Astrocyte (in vitro differentiated cells and primary cell): ENCODE data around the gene MXRA7. TPM values are rescaled to one million over a fixed set of nuclear protein-coding genes. Genes with fewer than 3 reads are reported as not detected.

ENCODE experiments used
- DNase-seq: peaks from one replicate; pipeline ENCODE4 v3.0.0-alpha.2; 2010; ENCODE audit warnings: low read depth
- FAIRE-seq: peaks from 2 replicates; lab custom pipeline; 2011; peaks lifted over from hg19 to GRCh38; lab: Jason Lieb, UNC
- H2AFZ ChIP-seq: 2 replicates; pipeline ENCODE4 v1.6.0; 2012; ENCODE audit warnings: low read depth, low read length, inconsistent platforms
- H3K27ac ChIP-seq: 2 replicates; pipeline ENCODE4 v1.5.1; 2011; ENCODE audit warnings: low read depth, low read length, inconsistent platforms
- H3K27me3 ChIP-seq: 2 replicates; pipeline ENCODE4 v1.6.0; 2011; ENCODE audit warnings: low read length, inconsistent platforms; ENCODE audit not compliant: insufficient read depth
- H3K36me3 ChIP-seq: 2 replicates; pipeline ENCODE4 v1.5.1; 2011; ENCODE audit warnings: low read length, inconsistent platforms; ENCODE audit not compliant: insufficient read depth
- H3K4me1 ChIP-seq: 2 replicates; pipeline ENCODE4 v1.5.1; 2011; ENCODE audit warnings: low read length, inconsistent platforms; ENCODE audit not compliant: insufficient read depth
- H3K4me2 ChIP-seq: 2 replicates; pipeline ENCODE4 v1.6.0; 2012; ENCODE audit warnings: low read length, inconsistent platforms
- H3K4me3 ChIP-seq: 2 replicates; pipeline ENCODE4 v1.5.1; 2011; ENCODE audit warnings: low read depth, mild to moderate bottlenecking, low read length, inconsistent platforms; ENCODE audit not compliant: insufficient read depth
- H3K79me2 ChIP-seq: 2 replicates; pipeline ENCODE4 v1.6.0; 2012; ENCODE audit warnings: mild to moderate bottlenecking, low read length, inconsistent platforms; ENCODE audit not compliant: insufficient read depth
- H3K9ac ChIP-seq: 2 replicates; pipeline ENCODE4 v1.6.0; 2012; ENCODE audit warnings: mild to moderate bottlenecking, low read length, inconsistent platforms
- H3K9me3 ChIP-seq: 2 replicates; pipeline ENCODE4 v1.5.1; 2012; ENCODE audit warnings: low read depth, mild to moderate bottlenecking, low read length, inconsistent platforms; ENCODE audit not compliant: insufficient read depth
- H4K20me1 ChIP-seq: 2 replicates; pipeline ENCODE4 v1.6.0; 2012; ENCODE audit warnings: low read length, inconsistent platforms; ENCODE audit not compliant: insufficient read depth
- H3K27ac Mint-ChIP-seq: one replicate; pipeline ENCODE4 v1.8.0; 2021; ENCODE audit warnings: mild to moderate bottlenecking, mixed read lengths; ENCODE audit not compliant: unreplicated experiment
- H3K27me3 Mint-ChIP-seq: one replicate; pipeline ENCODE4 v1.8.0; 2021; ENCODE audit warnings: low read depth, mixed read lengths; ENCODE audit not compliant: unreplicated experiment
- H3K36me3 Mint-ChIP-seq: one replicate; pipeline ENCODE4 v1.8.0; 2021; ENCODE audit warnings: low read depth, mixed read lengths; ENCODE audit not compliant: unreplicated experiment
- H3K4me1 Mint-ChIP-seq: one replicate; pipeline ENCODE4 v1.8.0; 2021; ENCODE audit warnings: low read depth, mixed read lengths; ENCODE audit not compliant: unreplicated experiment
- H3K4me3 Mint-ChIP-seq: one replicate; pipeline ENCODE4 v1.8.0; 2021; ENCODE audit warnings: mild to moderate bottlenecking, moderate library complexity, mixed read lengths; ENCODE audit not compliant: unreplicated experiment
- H3K9me3 Mint-ChIP-seq: one replicate; pipeline ENCODE4 v1.8.0; 2021; ENCODE audit warnings: mild to moderate bottlenecking, mixed read lengths; ENCODE audit not compliant: unreplicated experiment
- EZH2 ChIP-seq: IDR thresholded peaks from 2 replicates; pipeline ENCODE4 v1.6.1; 2012; ENCODE audit warnings: mild to moderate bottlenecking, low read length, inconsistent platforms; ENCODE audit not compliant: insufficient read depth
- total RNA-seq: library from RNA; stranded (reverse); gene quantifications from 2 replicates; pipeline ENCODE4 v1.2.1, GENCODE V29; 2021
- TF ChIP-seq, protein P1 (sequence below): IDR thresholded peaks from 2 replicates; pipeline ENCODE4 v1.5.1; 2011; ENCODE audit warnings: low read depth, mild to moderate bottlenecking, inconsistent platforms, low read length, moderate library complexity; ENCODE audit not compliant: insufficient read depth

Gene MXRA7
- total RNA-seq, 1 donor from 2014 or later = 177 TPM

DNA sequence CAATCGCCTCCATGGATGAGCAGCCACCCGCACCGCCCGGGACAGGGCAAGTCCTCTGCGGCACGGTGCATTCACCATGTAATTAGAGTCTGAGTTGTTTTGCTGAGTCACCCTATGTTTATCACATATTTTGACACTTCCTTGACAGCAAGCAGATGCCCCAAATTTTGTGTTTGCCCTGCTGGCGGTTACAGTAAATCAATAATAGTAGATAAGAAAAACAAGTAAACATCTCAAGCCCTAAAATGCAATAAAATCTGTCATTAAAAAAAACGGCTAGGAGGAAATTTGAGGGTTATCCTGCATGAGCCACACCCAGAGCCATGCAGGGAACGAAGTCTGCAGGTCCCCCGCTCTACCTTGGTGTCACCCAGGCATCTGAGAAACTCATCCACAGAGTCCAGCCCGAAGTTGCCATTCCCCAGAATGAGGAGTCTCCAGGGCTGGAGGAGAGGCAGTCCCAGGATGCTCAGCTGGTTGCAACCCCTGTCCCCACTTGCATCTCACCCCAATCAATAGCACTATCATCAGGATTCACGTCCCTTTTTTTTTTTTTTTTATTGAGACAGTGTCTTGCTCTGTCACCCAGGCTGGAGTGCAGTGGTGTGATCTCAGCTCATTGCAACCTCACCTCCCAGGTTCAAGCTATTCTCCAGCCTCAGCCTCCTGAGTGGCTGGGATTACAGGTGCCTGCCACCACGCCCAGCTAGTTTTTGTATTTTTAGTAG lies 50.7 kb downstream of the MXRA7 start:
- H2AFZ ChIP-seq = no peak overlapping the region
- H3K36me3 ChIP-seq = no peaks in the 10 kb centered on the region
- Mint-ChIP-seq H3K4me1 (no peaks in the 10 kb centered on the region), H3K9me3 (peaks cover 2% of the 10 kb centered on the region), H3K27me3 (peaks cover 15% of the 10 kb centered on the region), H3K27ac (no peak overlapping the region), H3K36me3 (no peaks in the 10 kb centered on the region), H3K4me3 (no peak overlapping the region)
- TF ChIP-seq, protein P1, sequence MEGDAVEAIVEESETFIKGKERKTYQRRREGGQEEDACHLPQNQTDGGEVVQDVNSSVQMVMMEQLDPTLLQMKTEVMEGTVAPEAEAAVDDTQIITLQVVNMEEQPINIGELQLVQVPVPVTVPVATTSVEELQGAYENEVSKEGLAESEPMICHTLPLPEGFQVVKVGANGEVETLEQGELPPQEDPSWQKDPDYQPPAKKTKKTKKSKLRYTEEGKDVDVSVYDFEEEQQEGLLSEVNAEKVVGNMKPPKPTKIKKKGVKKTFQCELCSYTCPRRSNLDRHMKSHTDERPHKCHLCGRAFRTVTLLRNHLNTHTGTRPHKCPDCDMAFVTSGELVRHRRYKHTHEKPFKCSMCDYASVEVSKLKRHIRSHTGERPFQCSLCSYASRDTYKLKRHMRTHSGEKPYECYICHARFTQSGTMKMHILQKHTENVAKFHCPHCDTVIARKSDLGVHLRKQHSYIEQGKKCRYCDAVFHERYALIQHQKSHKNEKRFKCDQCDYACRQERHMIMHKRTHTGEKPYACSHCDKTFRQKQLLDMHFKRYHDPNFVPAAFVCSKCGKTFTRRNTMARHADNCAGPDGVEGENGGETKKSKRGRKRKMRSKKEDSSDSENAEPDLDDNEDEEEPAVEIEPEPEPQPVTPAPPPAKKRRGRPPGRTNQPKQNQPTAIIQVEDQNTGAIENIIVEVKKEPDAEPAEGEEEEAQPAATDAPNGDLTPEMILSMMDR = no peak
- no peak for TF ChIP-seq EZH2
- no peaks in the 10 kb centered on the region for H4K20me1 ChIP-seq
- DNase-seq (no peak), FAIRE-seq (no peak)
- H3K27ac ChIP-seq = no peak overlapping the region
- no peak overlapping the region for H3K4me2 ChIP-seq
- H3K27me3 ChIP-seq = peaks cover 3% of the 10 kb centered on the region
- no peak overlapping the region for H3K9ac ChIP-seq
- no peaks in the 10 kb centered on the region for H3K4me1 ChIP-seq
- H3K79me2 ChIP-seq = no peaks in the 10 kb centered on the region
- H3K4me3 ChIP-seq = no peak overlapping the region
- H3K9me3 ChIP-seq = no peaks in the 10 kb centered on the region

GRCh38 chr17:76658242-76658662 lies 52.5 kb downstream of the MXRA7 start:
- H3K36me3 Mint-ChIP-seq = no peaks in the 10 kb centered on the region
- peaks cover 10% of the 10 kb centered on the region for H3K27me3 Mint-ChIP-seq
- no peaks in the 10 kb centered on the region for H3K27me3 ChIP-seq
- no peak overlapping the region for H2AFZ ChIP-seq
- H3K27ac ChIP-seq = no peak overlapping the region
- H3K27ac Mint-ChIP-seq = no peak overlapping the region
- DNase-seq = no peak
- no peak overlapping the region for H3K4me2 ChIP-seq
- TF ChIP-seq, protein P1 = no peak
- TF ChIP-seq EZH2 = no peak
- no peak overlapping the region for H3K4me3 Mint-ChIP-seq
- no peaks in the 10 kb centered on the region for H3K9me3 ChIP-seq
- H4K20me1 ChIP-seq = no peaks in the 10 kb centered on the region
- no peak for FAIRE-seq
- H3K4me3 ChIP-seq = no peak overlapping the region
- no peaks in the 10 kb centered on the region for H3K4me1 Mint-ChIP-seq
- H3K9ac ChIP-seq = no peak overlapping the region
- H3K79me2 ChIP-seq = no peaks in the 10 kb centered on the region
- H3K36me3 ChIP-seq = no peaks in the 10 kb centered on the region
- no peaks in the 10 kb centered on the region for H3K4me1 ChIP-seq
- H3K9me3 Mint-ChIP-seq = peaks cover 2% of the 10 kb centered on the region
